Heart left ventricle (tissue), 13 donors: ENCODE data around the gene NDUFAF2.

Experiments used
- POLR2A ChIP-seq, 2 donors: fragments of 450-650 bp; IDR thresholded peaks; one replicate each; pipeline ENCODE4 v1.6.1; 2017; ENCODE audit warnings: antibody characterized with exemption in 2 of 2, mild to moderate bottlenecking in 2 of 2, moderate library complexity in 2 of 2
- TF ChIP-seq, protein P1 (sequence below), 12 donors: fragments of 200-600 bp; sonication (generic) in 4 of 12; IDR thresholded peaks; one replicate each; pipeline versions ENCODE4 v1.5.0 to v1.8.0; 2018 to 2022; ENCODE audit warnings: antibody characterized with exemption in 12 of 12, mild to moderate bottlenecking in 5 of 12
- donor health status: ischemic (EF 13 %, LVEDD 7.1; RV severe dilation, severe dysfunction).
- donor health status: DM: no; HTN: yes; CAD: no.
- donor health status: DM: no; HTN: no; CAD: no.
- donor health status: ischemic (EF 25% LVEDD 6.9; RV normal size, moderate dysfunction).
- donor health status: ischemic (EF 25% LVEDD 5.7; RV mildly dilated, moderate dysfunction).
- donor health status: ischemic (EF 35%, LVEDD 5.7; RV mildly dilated, moderate dysfunction).
- donor health status: nonischemic (EF 11% LVEDD 7.7; RV severe dilation, severe dysfunction).
- donor health status: DM: yes; HTN: yes; CAD: no.
- donor health status: PGD.
- donor health status: ischemic (EF 29% LVEDD 5.4; RV normal size, mild dysfunction).
- donor health status: nonischemic (EF 23%, LVEDD 6.1; RV moderate dilation, normal function).

DNA sequence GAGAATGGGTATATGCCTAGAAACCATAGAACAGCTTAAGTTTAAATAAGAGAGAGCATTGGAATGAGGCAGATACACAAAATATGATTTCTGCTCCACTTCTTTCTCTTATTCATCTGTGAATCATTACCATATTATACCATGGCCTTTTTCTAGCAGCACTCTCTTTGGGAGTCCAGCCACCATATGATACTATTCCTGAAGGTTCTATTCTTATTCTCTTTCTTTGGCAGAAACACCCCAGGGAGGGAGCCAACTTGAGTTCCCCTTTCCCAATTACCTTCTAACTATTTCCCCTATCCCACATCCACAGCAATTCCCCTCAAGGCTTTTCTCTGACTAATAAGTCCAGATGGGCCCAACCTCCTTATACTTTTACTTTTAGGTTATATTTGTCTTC lies 55.9 kb downstream of the NDUFAF2 start:
- TF ChIP-seq, protein P1, sequence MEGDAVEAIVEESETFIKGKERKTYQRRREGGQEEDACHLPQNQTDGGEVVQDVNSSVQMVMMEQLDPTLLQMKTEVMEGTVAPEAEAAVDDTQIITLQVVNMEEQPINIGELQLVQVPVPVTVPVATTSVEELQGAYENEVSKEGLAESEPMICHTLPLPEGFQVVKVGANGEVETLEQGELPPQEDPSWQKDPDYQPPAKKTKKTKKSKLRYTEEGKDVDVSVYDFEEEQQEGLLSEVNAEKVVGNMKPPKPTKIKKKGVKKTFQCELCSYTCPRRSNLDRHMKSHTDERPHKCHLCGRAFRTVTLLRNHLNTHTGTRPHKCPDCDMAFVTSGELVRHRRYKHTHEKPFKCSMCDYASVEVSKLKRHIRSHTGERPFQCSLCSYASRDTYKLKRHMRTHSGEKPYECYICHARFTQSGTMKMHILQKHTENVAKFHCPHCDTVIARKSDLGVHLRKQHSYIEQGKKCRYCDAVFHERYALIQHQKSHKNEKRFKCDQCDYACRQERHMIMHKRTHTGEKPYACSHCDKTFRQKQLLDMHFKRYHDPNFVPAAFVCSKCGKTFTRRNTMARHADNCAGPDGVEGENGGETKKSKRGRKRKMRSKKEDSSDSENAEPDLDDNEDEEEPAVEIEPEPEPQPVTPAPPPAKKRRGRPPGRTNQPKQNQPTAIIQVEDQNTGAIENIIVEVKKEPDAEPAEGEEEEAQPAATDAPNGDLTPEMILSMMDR (IDR thresholded peaks at IDR 0.05), result no peak
- no peak for TF ChIP-seq POLR2A (IDR thresholded peaks at IDR 0.05)
